Measurements from ENCODE around the gene KLK2. TPM values are rescaled to one million over a fixed set of nuclear protein-coding genes. Genes with fewer than 3 reads are reported as not detected.

Gene KLK2
- total RNA-seq, 4 donors from 2014 or later = not detected

- Histone ChIP-seq H3K9me3 (peaks cover 0 to 46% (median 0%) of the 10 kb centered on the region in 4 donors), H3K27ac (no peak overlapping the region), H3K4me1 (no peaks in the 10 kb centered on the region), H3K36me3 (no peaks in the 10 kb centered on the region), H3K4me3 (no peak overlapping the region), H3K27me3 (peaks cover 0 to under 1% of the 10 kb centered on the region in 2 donors)
- TF ChIP-seq, protein P1, sequence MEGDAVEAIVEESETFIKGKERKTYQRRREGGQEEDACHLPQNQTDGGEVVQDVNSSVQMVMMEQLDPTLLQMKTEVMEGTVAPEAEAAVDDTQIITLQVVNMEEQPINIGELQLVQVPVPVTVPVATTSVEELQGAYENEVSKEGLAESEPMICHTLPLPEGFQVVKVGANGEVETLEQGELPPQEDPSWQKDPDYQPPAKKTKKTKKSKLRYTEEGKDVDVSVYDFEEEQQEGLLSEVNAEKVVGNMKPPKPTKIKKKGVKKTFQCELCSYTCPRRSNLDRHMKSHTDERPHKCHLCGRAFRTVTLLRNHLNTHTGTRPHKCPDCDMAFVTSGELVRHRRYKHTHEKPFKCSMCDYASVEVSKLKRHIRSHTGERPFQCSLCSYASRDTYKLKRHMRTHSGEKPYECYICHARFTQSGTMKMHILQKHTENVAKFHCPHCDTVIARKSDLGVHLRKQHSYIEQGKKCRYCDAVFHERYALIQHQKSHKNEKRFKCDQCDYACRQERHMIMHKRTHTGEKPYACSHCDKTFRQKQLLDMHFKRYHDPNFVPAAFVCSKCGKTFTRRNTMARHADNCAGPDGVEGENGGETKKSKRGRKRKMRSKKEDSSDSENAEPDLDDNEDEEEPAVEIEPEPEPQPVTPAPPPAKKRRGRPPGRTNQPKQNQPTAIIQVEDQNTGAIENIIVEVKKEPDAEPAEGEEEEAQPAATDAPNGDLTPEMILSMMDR (IDR thresholded peaks at IDR 0.05) = no peak
- no peak for TF ChIP-seq POLR2A (IDR thresholded peaks at IDR 0.05)
- no peak for DNase-seq (ENCODE audit: low spot score in 2 of 2)
- 55 to 62% methylated on average over 8 of the region's 8 CpGs for WGBS, 2 donors
These were observed 28.8 kb upstream of the KLK2 start for GRCh38 chr19:50844296-50844935.

GRCh38 chr19:50850738-50851137, 22.5 kb upstream of the KLK2 start:
- TF ChIP-seq, protein P1 (IDR thresholded peaks at IDR 0.05) = no peak
- TF ChIP-seq EP300 (IDR thresholded peaks at IDR 0.05) (no peak), POLR2A (IDR thresholded peaks at IDR 0.05) (no peak)
- H3K36me3 ChIP-seq = no peaks in the 10 kb centered on the region
- H3K9me3 ChIP-seq = no peaks in the 10 kb centered on the region
- H3K4me1 ChIP-seq = no peaks in the 10 kb centered on the region
- H3K27me3 ChIP-seq = no peaks in the 10 kb centered on the region
- DNase-seq (ENCODE audit: low spot score in 2 of 2) = no peak
- H3K4me3 ChIP-seq = no peak overlapping the region
- no peak overlapping the region for H3K27ac ChIP-seq
- WGBS, 2 donors = 60 to 72% methylated on average over 3 of the region's 3 CpGs

GRCh38 chr19:50851620-50852019, 21.6 kb upstream of the KLK2 start:
- H3K9me3 ChIP-seq = no peaks in the 10 kb centered on the region
- no peaks in the 10 kb centered on the region for H3K27me3 ChIP-seq
- H3K27ac ChIP-seq = no peak overlapping the region
- 63 to 86% methylated on average over 4 of the region's 4 CpGs for WGBS, 2 donors
- H3K36me3 ChIP-seq = no peaks in the 10 kb centered on the region
- TF ChIP-seq, protein P1 (IDR thresholded peaks at IDR 0.05) = no peak
- TF ChIP-seq POLR2A (IDR thresholded peaks at IDR 0.05) (no peak), EP300 (IDR thresholded peaks at IDR 0.05) (no peak)
- no peak for DNase-seq (ENCODE audit: low spot score in 2 of 2)
- no peaks in the 10 kb centered on the region for H3K4me1 ChIP-seq
- H3K4me3 ChIP-seq = no peak overlapping the region

- WGBS, 2 donors = 51 to 72% methylated on average over 9 of the region's 9 CpGs
- Histone ChIP-seq H3K4me3 (no peak within 1 kb of the TSS), H3K27me3 (peaks cover 0 to 17% of the 10 kb centered on the region in 2 donors), H3K4me1 (no peaks in the 10 kb centered on the region), H3K9me3 (no peaks in the 10 kb centered on the region), H3K27ac (no peak within 1 kb of the TSS), H3K36me3 (no peaks in the 10 kb centered on the region)
- no peak for DNase-seq (ENCODE audit: low spot score in 2 of 2)
- no peak for TF ChIP-seq EP300 (IDR thresholded peaks at IDR 0.05)
These were observed 18.4 kb upstream of the KLK2 start, which contains the start of gene KLK3 for GRCh38 chr19:50854636-50855410. Gene KLK3, plus strand, starts transcription at chr19:50854915. Its CDS starts 41 bp downstream, at chr19:50854956.

DNA sequence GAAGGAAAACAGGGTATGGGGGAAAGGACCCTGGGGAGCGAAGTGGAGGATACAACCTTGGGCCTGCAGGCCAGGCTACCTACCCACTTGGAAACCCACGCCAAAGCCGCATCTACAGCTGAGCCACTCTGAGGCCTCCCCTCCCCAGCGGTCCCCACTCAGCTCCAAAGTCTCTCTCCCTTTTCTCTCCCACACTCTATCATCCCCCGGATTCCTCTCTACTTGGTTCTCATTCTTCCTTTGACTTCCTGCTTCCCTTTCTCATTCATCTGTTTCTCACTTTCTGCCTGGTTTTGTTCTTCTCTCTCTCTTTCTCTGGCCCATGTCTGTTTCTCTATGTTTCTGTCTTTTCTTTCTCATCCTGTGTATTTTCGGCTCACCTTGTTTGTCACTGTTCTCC, 15.9 kb upstream of the KLK2 start:
- no peak for TF ChIP-seq POLR2A (IDR thresholded peaks at IDR 0.05)
- no peak for TF ChIP-seq EP300 (IDR thresholded peaks at IDR 0.05)
- TF ChIP-seq, protein P1 (IDR thresholded peaks at IDR 0.05) = no peak

More for the DNA sequence above, 15.9 kb upstream of the KLK2 start:
- Histone ChIP-seq H3K36me3 (no peaks in the 10 kb centered on the region), H3K27ac (no peak overlapping the region), H3K9me3 (no peaks in the 10 kb centered on the region), H3K4me3 (no peak overlapping the region), H3K4me1 (no peaks in the 10 kb centered on the region), H3K27me3 (peaks cover 0 to 21% of the 10 kb centered on the region in 2 donors)
- WGBS, 2 donors = 68 to 70% methylated on average over 6 of the region's 6 CpGs
- no peak for DNase-seq (ENCODE audit: low spot score in 2 of 2)

Data from tibial nerve (tissue), 4 donors.